Right cardiac atrium (tissue), 5 donors: ENCODE measurements around the gene MORC1. TPM values are rescaled to one million over a fixed set of nuclear protein-coding genes. Genes with fewer than 3 reads are reported as not detected.

Experiments
- ATAC-seq, 2 donors: fragments of 200-7000 bp; cut with Tn5 transposase; one replicate each; pipeline versions ENCODE4 v1.8.0 to v1.9.1; 2020; ENCODE audit warnings: moderate library complexity in 2 of 2, mild to moderate bottlenecking in 1 of 2
- DNase-seq, 3 donors: peaks; one replicate each; pipeline ENCODE4 v3.0.0-alpha.2; 2020
- H3K27ac ChIP-seq: one replicate; pipeline ENCODE4 v1.5.1; 2013; ENCODE audit warnings: mild to moderate bottlenecking, low read length, control low read depth, moderate library complexity
- H3K27me3 ChIP-seq: one replicate; pipeline ENCODE4 v1.6.1; 2013; ENCODE audit not compliant: control insufficient read depth, insufficient read depth
- H3K4me1 ChIP-seq: one replicate; pipeline ENCODE4 v1.6.1; 2013; ENCODE audit warnings: low read length; ENCODE audit not compliant: control insufficient read depth, insufficient read depth
- H3K4me3 ChIP-seq: one replicate; pipeline ENCODE4 v1.5.1; 2013; ENCODE audit warnings: low read length, control low read depth
- H3K9me3 ChIP-seq: one replicate; pipeline ENCODE4 v1.6.1; 2013; ENCODE audit warnings: low read length; ENCODE audit not compliant: control insufficient read depth
- WGBS: extraction: QIAGEN DNeasy Blood & Tissue Kit; methylation state at CpG from one replicate; pipeline ENCODE4 v1.1.7; 2013; 5-methylcytosine and 5-hydroxymethylcytosine counted together
- intact Hi-C, 4 donors: fragments of 100-400 bp; cut with DNase I; formaldehyde crosslinking; loops; one replicate each; pipeline versions ENCODE4 v1.11.0 to v1.14.0; 2022 to 2023
- long read RNA-seq, 4 donors: library from polyadenylated mRNA; unstranded; transcript quantifications; one replicate each; pipeline ENCODE4 v2.0.0, GENCODE V29; 2020 to 2021
- polyA plus RNA-seq: library from polyadenylated mRNA; stranded (reverse); fragments of 200-250 nt; gene quantifications from one replicate; pipeline ENCODE4 v1.2.3, GENCODE V29; 2013
- total RNA-seq, 4 donors: library from RNA; stranded (reverse); fragmentation: NEBNext Ultra II Directional; extraction: Animal tissue kit (Norgen Biotek cat#: 25700); gene quantifications; one replicate each; pipeline ENCODE4 v1.2.1, GENCODE V29; 2021
- donor health status: healthy with polysubstance abuse.
- donor health status: DM: no; HTN: yes; CAD: no.
- donor health status: DM: no; HTN: no; CAD: no.
- donor health status: DM: no; HTN: yes; CAD: no; lungs with severe emphysema.
- donor health status: DM: yes; HTN: yes; CAD: no.

The MORC1 gene
- total RNA-seq = not detected
- polyA plus RNA-seq = not detected
- long read RNA-seq, donor 1 = 0 reads
- long read RNA-seq, donor 2 = 0 reads
- long read RNA-seq, donor 3 = 0 reads
- long read RNA-seq, donor 4 = 0 reads

- intact Hi-C loops = no loop called here
- H3K4me1 ChIP-seq = no peaks in the 10 kb centered on the region
- DNase-seq = peak in 2 of 3 donors; percentile 9 to 26
- H3K4me3 ChIP-seq = no peak within 1 kb of the TSS
- H3K27me3 ChIP-seq = no peaks in the 10 kb centered on the region
- no peak within 1 kb of the TSS for H3K27ac ChIP-seq
- no peak for ATAC-seq
- 92% methylated on average over 38 of the region's 38 CpGs for WGBS
- H3K9me3 ChIP-seq = no peaks in the 10 kb centered on the region
Observed at GRCh38 chr3:109117939-109118338, at the start of gene MORC1. MORC1 (minus strand) TSS chr3:109118134; CDS start chr3:109118059, 75 bp downstream.

- no peaks in the 10 kb centered on the region for H3K9me3 ChIP-seq
- ATAC-seq (no peak), DNase-seq (no peak)
- intact Hi-C loops = no loop called here
- H3K4me3 ChIP-seq = no peak overlapping the region
- no peaks in the 10 kb centered on the region for H3K4me1 ChIP-seq
- H3K27me3 ChIP-seq = no peaks in the 10 kb centered on the region
- no peak overlapping the region for H3K27ac ChIP-seq
- 84% methylated on average over 4 of the region's 4 CpGs for WGBS
Observed at GRCh38 chr3:109165905-109166304, 48.0 kb upstream of the MORC1 start.

- no peak overlapping the region for H3K4me3 ChIP-seq
- no peaks in the 10 kb centered on the region for H3K4me1 ChIP-seq
- intact Hi-C loops = no loop called here
Observed at GRCh38 chr3:109161487-109162123, 43.7 kb upstream of the MORC1 start.

GRCh38 chr3:109155828-109156227 lies 37.9 kb upstream of the MORC1 start:
- intact Hi-C loops = no loop called here
- H3K4me1 ChIP-seq = no peaks in the 10 kb centered on the region
- no peak for ATAC-seq

More at GRCh38 chr3:109161487-109162123, 43.7 kb upstream of the MORC1 start:
- Histone ChIP-seq H3K9me3 (no peaks in the 10 kb centered on the region), H3K27me3 (no peaks in the 10 kb centered on the region), H3K27ac (no peak overlapping the region)
- DNase-seq (no peak), ATAC-seq (no peak)
- WGBS = 65% methylated on average over 2 of the region's 2 CpGs

GRCh38 chr3:109154979-109155378 lies 37.0 kb upstream of the MORC1 start:
- H3K27me3 ChIP-seq = no peaks in the 10 kb centered on the region
- ATAC-seq (no peak), DNase-seq (no peak)
- WGBS = 60% methylated on average over 2 of the region's 2 CpGs
- intact Hi-C loops = no loop called here
- no peak overlapping the region for H3K4me3 ChIP-seq
- no peak overlapping the region for H3K27ac ChIP-seq
- H3K9me3 ChIP-seq = no peaks in the 10 kb centered on the region
- no peaks in the 10 kb centered on the region for H3K4me1 ChIP-seq

More at GRCh38 chr3:109155828-109156227, 37.9 kb upstream of the MORC1 start:
- DNase-seq = no peak
- Histone ChIP-seq H3K9me3 (no peaks in the 10 kb centered on the region), H3K4me3 (no peak overlapping the region), H3K27ac (no peak overlapping the region), H3K27me3 (no peaks in the 10 kb centered on the region)
- 60% methylated on average over 1 of the region's 1 CpG for WGBS

GRCh38 chr3:109152320-109152719 lies 34.4 kb upstream of the MORC1 start:
- WGBS = 79% methylated on average over 4 of the region's 4 CpGs
- no peak for DNase-seq
- Histone ChIP-seq H3K9me3 (no peaks in the 10 kb centered on the region), H3K27me3 (no peaks in the 10 kb centered on the region), H3K4me3 (no peak overlapping the region), H3K4me1 (no peaks in the 10 kb centered on the region), H3K27ac (no peak overlapping the region)
- no peak for ATAC-seq
- intact Hi-C loops = no loop called here

- WGBS = 92% methylated on average over 2 of the region's 2 CpGs
- DNase-seq = no peak
- Histone ChIP-seq H3K27me3 (no peaks in the 10 kb centered on the region), H3K4me1 (no peaks in the 10 kb centered on the region), H3K4me3 (no peak overlapping the region), H3K9me3 (no peaks in the 10 kb centered on the region), H3K27ac (no peak overlapping the region)
- no peak for ATAC-seq
- intact Hi-C loops = no loop called here
Observed at GRCh38 chr3:109149078-109149477, 31.1 kb upstream of the MORC1 start.

GRCh38 chr3:109143646-109144045 lies 25.7 kb upstream of the MORC1 start:
- H3K9me3 ChIP-seq = no peaks in the 10 kb centered on the region
- H3K4me1 ChIP-seq = no peaks in the 10 kb centered on the region
- intact Hi-C loops = no loop called here
- no peak overlapping the region for H3K4me3 ChIP-seq
- no peak for DNase-seq
- no peak overlapping the region for H3K27ac ChIP-seq
- ATAC-seq = no peak
- no peaks in the 10 kb centered on the region for H3K27me3 ChIP-seq
- 84% methylated on average over 1 of the region's 1 CpG for WGBS

- Histone ChIP-seq H3K4me3 (no peak overlapping the region), H3K9me3 (no peaks in the 10 kb centered on the region), H3K27ac (no peak overlapping the region), H3K4me1 (no peaks in the 10 kb centered on the region), H3K27me3 (no peaks in the 10 kb centered on the region)
- DNase-seq (no peak), ATAC-seq (no peak)
- intact Hi-C loops = no loop called here
- 75% methylated on average over 4 of the region's 4 CpGs for whole genome bisulfite sequencing
Observed at GRCh38 chr3:109140318-109140717, 22.4 kb upstream of the MORC1 start.

GRCh38 chr3:109137761-109138160 lies 19.8 kb upstream of the MORC1 start:
- no peaks in the 10 kb centered on the region for H3K27me3 ChIP-seq

GRCh38 chr3:109136523-109136922 lies 18.6 kb upstream of the MORC1 start, which contains the start of gene C3orf85:
C3orf85 (plus strand) TSS chr3:109136719; CDS start chr3:109136848, 129 bp downstream.
- WGBS = 88% methylated on average over 3 of the region's 3 CpGs
- ATAC-seq = no peak
- Histone ChIP-seq H3K27me3 (no peaks in the 10 kb centered on the region), H3K9me3 (no peaks in the 10 kb centered on the region), H3K27ac (no peak within 1 kb of the TSS), H3K4me3 (no peak within 1 kb of the TSS), H3K4me1 (no peaks in the 10 kb centered on the region)
- intact Hi-C loops = no loop called here
- no peak for DNase-seq

More at GRCh38 chr3:109137761-109138160, 19.8 kb upstream of the MORC1 start:
- 77% methylated on average over 2 of the region's 2 CpGs for WGBS
- Histone ChIP-seq H3K9me3 (no peaks in the 10 kb centered on the region), H3K4me3 (no peak overlapping the region), H3K4me1 (no peaks in the 10 kb centered on the region), H3K27ac (no peak overlapping the region)
- intact Hi-C loops = no loop called here
- no peak for DNase-seq
- ATAC-seq = no peak
